Naive B cell (primary cell): ENCODE data around the gene PMM2. TPM values are rescaled to one million over a fixed set of nuclear protein-coding genes. Genes with fewer than 3 reads are reported as not detected.
A peak's percentile ranks its signal among the peaks of the same experiment; 100 is the strongest.
"Not testable (repeated sequence)": the region's sequence is repeated elsewhere in the genome, so short reads cannot be mapped to it uniquely, and the experiment has no call there.

ENCODE experiments used
- ATAC-seq, 2 donors: fragments of 150-1000 bp; cut with Tn5 transposase; 2 replicates each; pipeline ENCODE4 v1.10.0; 2021; ENCODE audit warnings: low read depth in 2 of 2, mild to moderate bottlenecking in 2 of 2, moderate library complexity in 2 of 2
- DNase-seq: peaks from one replicate; pipeline ENCODE4 v3.0.0; 2022
- H3K27ac Mint-ChIP-seq, 6 donors: one replicate each; pipeline ENCODE4 v1.8.0; 2020 to 2022; ENCODE audit warnings: mild to moderate bottlenecking in 6 of 6, mixed read lengths in 6 of 6, moderate library complexity in 5 of 6, inconsistent platforms in 2 of 6
- H3K27me3 Mint-ChIP-seq, 3 donors: one replicate each; pipeline ENCODE4 v1.8.0; 2021 to 2022; ENCODE audit warnings: mixed read lengths in 3 of 3, mild to moderate bottlenecking in 1 of 3
- H3K36me3 Mint-ChIP-seq, 2 donors: one replicate each; pipeline ENCODE4 v1.8.0; 2020 to 2022; ENCODE audit warnings: mixed read lengths in 2 of 2, inconsistent platforms in 1 of 2, mild to moderate bottlenecking in 1 of 2
- H3K4me1 Mint-ChIP-seq, 3 donors: one replicate each; pipeline ENCODE4 v1.8.0; 2020 to 2022; ENCODE audit warnings: mixed read lengths in 3 of 3, inconsistent platforms in 1 of 3, mild to moderate bottlenecking in 1 of 3, moderate library complexity in 1 of 3
- H3K4me3 Mint-ChIP-seq, 8 donors: one replicate each; pipeline ENCODE4 v1.8.0; 2020 to 2022; ENCODE audit warnings: mild to moderate bottlenecking in 8 of 8, mixed read lengths in 8 of 8, moderate library complexity in 8 of 8, inconsistent platforms in 2 of 8
- H3K9me3 Mint-ChIP-seq, 7 donors: one replicate each; pipeline ENCODE4 v1.8.0; 2020 to 2022; ENCODE audit warnings: mixed read lengths in 7 of 7, mild to moderate bottlenecking in 5 of 7, inconsistent platforms in 2 of 7, moderate library complexity in 1 of 7
- polyA plus RNA-seq, 6 donors: library from polyadenylated mRNA; unstranded; fragments of 300-500 nt; fragmentation: Illumina TruSeq; gene quantifications; one replicate each; pipeline ENCODE4 v1.2.3, GENCODE V29; 2021; ENCODE audit warnings: low read depth in 6 of 6

The PMM2 gene
- polyA plus RNA-seq, 6 donors from 2014 or later: 19.8 to 33.0 (median 25.1) TPM

GRCh38 chr16:8873866-8874195 lies 76.2 kb downstream of the PMM2 start:
- not testable (repeated sequence) for H3K9me3 Mint-ChIP-seq, H3K36me3 Mint-ChIP-seq, ATAC-seq, H3K4me3 Mint-ChIP-seq, DNase-seq, H3K27me3 Mint-ChIP-seq, H3K27ac Mint-ChIP-seq
- peaks cover 15 to 27% (median 21%) of the 10 kb centered on the region in 3 donors for H3K4me1 Mint-ChIP-seq

- no peaks in the 10 kb centered on the region for H3K36me3 Mint-ChIP-seq
- H3K9me3 Mint-ChIP-seq: no peaks in the 10 kb centered on the region
- no peaks in the 10 kb centered on the region for H3K27me3 Mint-ChIP-seq
- no peak for DNase-seq
- no peak overlapping the region for H3K4me3 Mint-ChIP-seq
- ATAC-seq: no peak
- peaks cover 11 to 23% (median 16%) of the 10 kb centered on the region in 3 donors for H3K4me1 Mint-ChIP-seq
- H3K27ac Mint-ChIP-seq: peak overlapping the region in 2 of 6 donors; percentile 16 to 81
These were observed 76.7 kb downstream of the PMM2 start for GRCh38 chr16:8874388-8874787.

GRCh38 chr16:8875317-8875716 lies 77.7 kb downstream of the PMM2 start:
- H3K27me3 Mint-ChIP-seq, H3K36me3 Mint-ChIP-seq, DNase-seq, ATAC-seq, H3K9me3 Mint-ChIP-seq, H3K4me3 Mint-ChIP-seq: not testable (repeated sequence)
- Mint-ChIP-seq H3K27ac (peak overlapping the region in 1 of 6 donors; percentile 16), H3K4me1 (peaks cover 13 to 22% (median 14%) of the 10 kb centered on the region in 3 donors)

- Mint-ChIP-seq H3K27ac (peak overlapping the region in 1 of 6 donors; percentile 30), H3K27me3 (no peaks in the 10 kb centered on the region), H3K9me3 (no peaks in the 10 kb centered on the region), H3K4me3 (no peak overlapping the region), H3K4me1 (peaks cover 6 to 12% (median 7%) of the 10 kb centered on the region in 3 donors), H3K36me3 (no peaks in the 10 kb centered on the region)
- DNase-seq (no peak), ATAC-seq (no peak)
These were observed 80.4 kb downstream of the PMM2 start for GRCh38 chr16:8877894-8878522.

- H3K4me1 Mint-ChIP-seq: peaks cover 6 to 12% (median 7%) of the 10 kb centered on the region in 3 donors
- no peaks in the 10 kb centered on the region for H3K9me3 Mint-ChIP-seq
- ATAC-seq (no peak), DNase-seq (no peak)
- H3K27me3 Mint-ChIP-seq: no peaks in the 10 kb centered on the region
- H3K27ac Mint-ChIP-seq: peak overlapping the region in 3 of 6 donors; percentile 29 to 43 (median 30)
- H3K4me3 Mint-ChIP-seq: no peak overlapping the region
- H3K36me3 Mint-ChIP-seq: no peaks in the 10 kb centered on the region
These were observed 80.9 kb downstream of the PMM2 start for GRCh38 chr16:8878523-8878911.

- Mint-ChIP-seq H3K36me3 (no peaks in the 10 kb centered on the region), H3K4me1 (peaks cover 11 to 15% (median 15%) of the 10 kb centered on the region in 3 donors), H3K4me3 (no peak overlapping the region), H3K27ac (peak overlapping the region in 1 of 6 donors; percentile 33), H3K9me3 (no peaks in the 10 kb centered on the region), H3K27me3 (peaks cover 0 to 8% (median 7%) of the 10 kb centered on the region in 3 donors)
- DNase-seq (no peak), ATAC-seq (no peak)
These were observed 83.3 kb downstream of the PMM2 start for GRCh38 chr16:8880839-8881510.

- no peak within 1 kb of the TSS for H3K4me3 Mint-ChIP-seq
- no peak for DNase-seq
- no peak for ATAC-seq
- peaks cover 15 to 24% (median 22%) of the 10 kb centered on the region in 3 donors for H3K4me1 Mint-ChIP-seq
- H3K9me3 Mint-ChIP-seq: no peaks in the 10 kb centered on the region
- H3K27me3 Mint-ChIP-seq: peaks cover 0 to 9% (median 8%) of the 10 kb centered on the region in 3 donors
- no peaks in the 10 kb centered on the region for H3K36me3 Mint-ChIP-seq
- H3K27ac Mint-ChIP-seq: peak within 1 kb of the TSS in 3 of 6 donors; percentile 26 to 75 (median 33)
These were observed 84.5 kb downstream of the PMM2 start, which contains the start of gene LITAFD for GRCh38 chr16:8882041-8882617. TSS of gene LITAFD (plus strand) at chr16:8882351. CDS start at chr16:8884356, 2,005 bp downstream.

GRCh38 chr16:8882725-8883377 lies 85.2 kb downstream of the PMM2 start:
- H3K27ac Mint-ChIP-seq: peak overlapping the region in 1 of 6 donors; percentile 26
- no peak overlapping the region for H3K4me3 Mint-ChIP-seq
- no peaks in the 10 kb centered on the region for H3K36me3 Mint-ChIP-seq
- H3K27me3 Mint-ChIP-seq: peaks cover 0 to 9% (median 8%) of the 10 kb centered on the region in 3 donors
- peaks cover 18 to 32% (median 29%) of the 10 kb centered on the region in 3 donors for H3K4me1 Mint-ChIP-seq
- DNase-seq: no peak
- no peak for ATAC-seq
- no peaks in the 10 kb centered on the region for H3K9me3 Mint-ChIP-seq

- Mint-ChIP-seq H3K4me1 (peaks cover 17 to 33% (median 24%) of the 10 kb centered on the region in 3 donors), H3K4me3 (no peak overlapping the region), H3K9me3 (no peaks in the 10 kb centered on the region), H3K27ac (peak overlapping the region in 5 of 6 donors; percentile 62 to 96 (median 78)), H3K36me3 (no peaks in the 10 kb centered on the region), H3K27me3 (peaks cover 0 to 9% (median 8%) of the 10 kb centered on the region in 3 donors)
- ATAC-seq: no peak
- no peak for DNase-seq
These were observed 88.3 kb downstream of the PMM2 start for GRCh38 chr16:8885674-8886592.

GRCh38 chr16:8886593-8887430 lies 89.2 kb downstream of the PMM2 start:
- ATAC-seq (no peak), DNase-seq (no peak)
- Mint-ChIP-seq H3K36me3 (peaks cover 0 to 5% of the 10 kb centered on the region in 2 donors), H3K4me3 (no peak overlapping the region), H3K27me3 (peaks cover 0 to 9% (median 8%) of the 10 kb centered on the region in 3 donors), H3K4me1 (peaks cover 24 to 42% (median 31%) of the 10 kb centered on the region in 3 donors), H3K27ac (peak overlapping the region in 5 of 6 donors; percentile 19 to 85 (median 42)), H3K9me3 (no peaks in the 10 kb centered on the region)

GRCh38 chr16:8887431-8887765 lies 89.8 kb downstream of the PMM2 start:
- Mint-ChIP-seq H3K4me3 (no peak overlapping the region), H3K4me1 (peaks cover 30 to 48% (median 37%) of the 10 kb centered on the region in 3 donors), H3K36me3 (peaks cover 0 to 7% of the 10 kb centered on the region in 2 donors), H3K27me3 (peaks cover 0 to 9% (median 8%) of the 10 kb centered on the region in 3 donors), H3K9me3 (no peaks in the 10 kb centered on the region), H3K27ac (peak overlapping the region in 3 of 6 donors; percentile 11 to 85 (median 62))
- DNase-seq (no peak), ATAC-seq (no peak)
